IPS-18a (cell line): ENCODE data around the gene SOHLH2.
A peak's percentile ranks its signal among the peaks of the same experiment; 100 is the strongest.

ENCODE experiments used
- H3K27ac ChIP-seq: one replicate; pipeline ENCODE4 v1.5.1; 2013; ENCODE audit warnings: low read length
- H3K27me3 ChIP-seq: one replicate; pipeline ENCODE4 v1.6.1; 2013; ENCODE audit warnings: mild to moderate bottlenecking, low read length; ENCODE audit not compliant: control insufficient read depth, insufficient read depth
- H3K36me3 ChIP-seq: one replicate; pipeline ENCODE4 v1.6.1; 2013; ENCODE audit warnings: low read depth, low read length; ENCODE audit not compliant: control insufficient read depth
- H3K4me1 ChIP-seq: one replicate; pipeline ENCODE4 v1.6.1; 2013; ENCODE audit warnings: low read depth, low read length; ENCODE audit not compliant: control insufficient read depth
- H3K4me3 ChIP-seq: one replicate; pipeline ENCODE4 v1.5.1; 2013; ENCODE audit warnings: low read length
- H3K9ac ChIP-seq: one replicate; pipeline ENCODE4 v1.6.1; 2013; ENCODE audit warnings: mild to moderate bottlenecking, low read length, moderate library complexity
- H3K9me3 ChIP-seq: one replicate; pipeline ENCODE4 v1.6.1; 2013; ENCODE audit warnings: low read depth, low read length; ENCODE audit not compliant: control insufficient read depth

Gene SOHLH2

DNA sequence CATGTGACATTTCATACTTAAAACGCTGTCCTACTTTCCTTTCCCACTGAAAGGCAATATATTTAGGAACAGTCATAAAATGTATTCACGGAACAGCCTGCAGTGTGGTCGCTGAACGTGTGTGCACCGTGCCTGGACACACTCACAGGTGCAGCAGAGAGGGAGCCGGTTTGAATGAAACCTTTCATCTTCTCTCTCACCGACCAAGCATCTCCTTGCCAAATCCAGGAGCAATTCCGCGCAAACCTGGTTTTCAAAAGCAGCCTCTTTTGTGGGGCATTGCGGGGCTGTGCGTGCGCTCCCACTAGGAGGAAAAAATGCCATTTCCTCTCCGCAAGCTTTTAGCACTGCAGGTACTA lies 84.2 kb downstream of the SOHLH2 start:
- H3K4me1 ChIP-seq, result peaks cover 4% of the 10 kb centered on the region
- peaks cover 55% of the 10 kb centered on the region for H3K27me3 ChIP-seq
- peak overlapping the region; percentile 75 for H3K4me3 ChIP-seq
- H3K36me3 ChIP-seq, result no peaks in the 10 kb centered on the region
- no peak overlapping the region for H3K27ac ChIP-seq
- no peaks in the 10 kb centered on the region for H3K9me3 ChIP-seq
- peak overlapping the region; percentile 32 for H3K9ac ChIP-seq

DNA sequence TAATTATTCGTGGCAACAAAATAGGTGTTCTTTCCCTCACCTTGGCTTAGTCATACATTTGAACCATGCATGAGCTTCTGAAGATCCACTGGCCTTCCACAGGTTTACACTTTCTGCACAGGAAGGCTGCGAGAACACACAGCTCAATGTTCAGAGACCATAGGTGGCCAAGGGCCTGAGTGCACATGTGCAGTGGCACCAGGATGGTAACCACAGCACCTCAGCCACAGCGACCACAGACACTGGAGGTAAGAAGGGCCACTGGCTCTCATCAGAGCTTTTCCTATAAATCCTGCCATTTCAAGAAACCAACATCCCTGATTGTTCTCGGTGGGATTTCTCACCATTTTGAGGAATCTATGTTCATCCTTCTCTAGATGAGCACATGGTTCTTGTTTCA lies 84.8 kb downstream of the SOHLH2 start:
- Histone ChIP-seq H3K9me3 (no peaks in the 10 kb centered on the region), H3K27ac (no peak overlapping the region), H3K4me3 (peak overlapping the region; percentile 75), H3K9ac (no peak overlapping the region), H3K27me3 (peaks cover 55% of the 10 kb centered on the region), H3K36me3 (no peaks in the 10 kb centered on the region), H3K4me1 (peaks cover 4% of the 10 kb centered on the region)

DNA sequence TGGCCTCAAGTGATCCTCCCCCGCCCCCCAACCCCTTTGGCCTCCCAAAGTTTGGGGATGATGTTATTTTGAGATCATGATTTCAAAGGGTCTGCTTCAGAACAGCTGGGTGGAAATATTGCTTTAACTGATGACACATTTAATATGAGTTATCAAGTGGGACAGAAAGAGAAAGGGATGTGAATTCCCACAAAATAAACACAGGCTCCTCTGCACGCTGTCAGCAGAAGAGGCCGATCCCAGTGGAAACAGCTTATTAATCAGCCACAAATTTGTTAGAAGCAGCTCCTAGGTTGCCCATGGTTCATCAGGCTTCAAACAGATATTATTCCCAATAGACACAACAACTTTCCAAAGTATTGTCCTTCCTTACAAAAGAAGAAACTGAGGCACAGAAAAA lies 87.9 kb downstream of the SOHLH2 start:
- H3K9me3 ChIP-seq, result no peaks in the 10 kb centered on the region
- no peak overlapping the region for H3K4me3 ChIP-seq
- peaks cover 34% of the 10 kb centered on the region for H3K27me3 ChIP-seq
- H3K36me3 ChIP-seq, result no peaks in the 10 kb centered on the region
- peaks cover 4% of the 10 kb centered on the region for H3K4me1 ChIP-seq
- no peak overlapping the region for H3K9ac ChIP-seq
- no peak overlapping the region for H3K27ac ChIP-seq

DNA sequence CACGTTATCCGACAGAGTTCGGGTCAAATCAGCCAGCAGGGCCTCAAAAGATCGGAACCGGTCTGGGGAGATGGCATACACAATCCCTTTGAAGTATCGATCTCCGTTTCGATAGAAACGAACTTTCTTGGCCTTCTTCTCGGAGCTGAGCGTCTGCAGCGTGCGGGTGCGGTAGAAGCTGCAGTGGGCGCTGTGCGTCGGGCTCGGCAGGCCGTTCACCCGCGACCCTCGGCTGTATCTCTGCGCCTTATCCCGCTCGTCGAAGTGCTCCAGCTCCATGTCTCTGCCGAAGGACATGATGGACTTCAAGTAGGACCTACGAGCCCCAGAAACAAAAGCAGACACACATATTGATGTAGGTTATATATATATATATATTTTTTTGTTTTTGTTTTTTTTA lies 88.5 kb downstream of the SOHLH2 start:
- peaks cover 31% of the 10 kb centered on the region for H3K27me3 ChIP-seq
- H3K27ac ChIP-seq, result no peak overlapping the region
- H3K4me1 ChIP-seq, result peaks cover 4% of the 10 kb centered on the region
- no peaks in the 10 kb centered on the region for H3K9me3 ChIP-seq
- H3K36me3 ChIP-seq, result no peaks in the 10 kb centered on the region
- H3K9ac ChIP-seq, result no peak overlapping the region
- H3K4me3 ChIP-seq, result no peak overlapping the region

DNA sequence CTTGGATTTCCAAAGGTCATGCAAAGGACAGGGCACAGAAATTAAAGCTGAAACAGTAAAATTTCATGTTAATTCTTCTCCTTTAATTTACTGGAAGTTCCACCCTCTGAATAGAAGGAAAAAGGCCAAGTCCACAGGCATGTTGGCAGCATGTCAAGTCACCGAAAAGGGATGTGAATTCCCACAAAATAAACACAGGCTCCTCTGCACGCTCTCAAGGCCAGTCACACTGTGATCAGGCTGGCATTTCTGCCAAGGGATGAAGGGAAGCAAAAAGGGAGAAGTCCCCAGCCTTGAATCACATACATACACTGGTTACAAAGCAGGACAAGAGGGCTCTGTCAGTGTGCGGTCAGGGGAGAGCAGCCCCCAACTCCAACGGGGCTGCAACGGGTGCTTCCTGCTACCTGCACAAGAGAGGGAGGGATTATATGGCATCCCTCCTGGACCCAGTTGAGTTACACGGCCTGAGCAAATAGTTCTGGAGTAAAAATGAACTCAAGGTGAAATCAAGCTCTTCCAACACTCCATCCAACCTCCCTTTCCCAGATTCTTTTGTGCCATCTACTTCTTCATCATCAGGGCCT lies 90.0 kb downstream of the SOHLH2 start:
- H3K4me1 ChIP-seq, result no peaks in the 10 kb centered on the region
- no peak overlapping the region for H3K9ac ChIP-seq
- H3K9me3 ChIP-seq, result no peaks in the 10 kb centered on the region
- H3K27ac ChIP-seq, result no peak overlapping the region
- no peak overlapping the region for H3K4me3 ChIP-seq
- H3K27me3 ChIP-seq, result peaks cover 17% of the 10 kb centered on the region
- H3K36me3 ChIP-seq, result no peaks in the 10 kb centered on the region
